Caki2 (cell line): Measurements from ENCODE around the gene AGPAT2. TPM values are rescaled to one million over a fixed set of nuclear protein-coding genes. Genes with fewer than 3 reads are reported as not detected.

ENCODE experiments used
- DNase-seq: peaks from one replicate; pipeline ENCODE4 v3.0.0-alpha.2; 2015; ENCODE audit warnings: low read depth
- in situ Hi-C: cut with HindIII; loops from 2 replicates; pipeline ENCODE4 v1.10.0; 2016; ENCODE audit warnings: low sequenced_read_pairs, low pct_unique_long_range_greater_than_20kb, mixed read lengths
- total RNA-seq: library from RNA; depleted of rRNA; stranded (reverse); fragments of >200 nt; shearing (Covaris generic); gene quantifications from 2 replicates; pipeline ENCODE4 v1.2.3, GENCODE V29; 2014; ENCODE audit warnings: low replicate concordance; rRNA removed

The AGPAT2 gene
- total RNA-seq, 1 experiment from 2014 or later: 94.5 TPM

- no peak for DNase-seq
- in situ Hi-C loops: no loop called here
Observed at GRCh38 chr9:136626066-136626725, 61.1 kb downstream of the AGPAT2 start.

GRCh38 chr9:136625101-136626065, 61.9 kb downstream of the AGPAT2 start:
- DNase-seq: peak; percentile 69
- in situ Hi-C loops: no loop called here

GRCh38 chr9:136624184-136624951, 62.9 kb downstream of the AGPAT2 start:
- in situ Hi-C loops: no loop called here
- DNase-seq: no peak

GRCh38 chr9:136623842-136624183, 63.4 kb downstream of the AGPAT2 start:
- DNase-seq: no peak
- in situ Hi-C loops: no loop called here

Other genes with a start within 250 kb of the AGPAT2 start
- 6.3 and 7.7 TPM in 2 replicates for gene INPP5E, start 247.6 kb downstream of the AGPAT2 start, total RNA-seq
- 4.4 and 5.4 TPM in 2 replicates for gene SEC16A, start 204.4 kb downstream of the AGPAT2 start, total RNA-seq
- gene NOTCH1, start 141.4 kb downstream of the AGPAT2 start, total RNA-seq: 7.2 and 7.9 TPM in 2 replicates
- 51.4 and 58.6 TPM in 2 replicates for gene EGFL7, start 24.5 kb downstream of the AGPAT2 start, total RNA-seq
- gene DIPK1B, start 25.1 kb upstream of the AGPAT2 start, total RNA-seq: 12.5 and 19.5 TPM in 2 replicates
- not detected in 2 replicates for gene LCN10, start 55.5 kb upstream of the AGPAT2 start, total RNA-seq
- gene LCN6, start 61.1 kb upstream of the AGPAT2 start, total RNA-seq: not detected in 2 replicates
- not detected in 2 replicates for gene LCN8, start 70.8 kb upstream of the AGPAT2 start, total RNA-seq
- not detected in 2 replicates for gene LCN15, start 77.1 kb upstream of the AGPAT2 start, total RNA-seq
- 230 and 313 TPM in 2 replicates for gene TMEM141, start 103.9 kb upstream of the AGPAT2 start, total RNA-seq
- gene CCDC183, start 108.9 kb upstream of the AGPAT2 start, total RNA-seq: 1.1 TPM in 1 of 2 replicates, not detected in the other
- gene RABL6, start 120.5 kb upstream of the AGPAT2 start, total RNA-seq: 103 and 104 TPM in 2 replicates
- gene AJM1, start 155.0 kb upstream of the AGPAT2 start, total RNA-seq: 1.3 and 1.7 TPM in 2 replicates
- 125 and 127 TPM in 2 replicates for gene PHPT1, start 162.0 kb upstream of the AGPAT2 start, total RNA-seq
- 0.17 TPM in 2 replicates for gene MAMDC4, start 164.9 kb upstream of the AGPAT2 start, total RNA-seq
- 460 and 494 TPM in 2 replicates for gene EDF1, start 178.9 kb upstream of the AGPAT2 start, total RNA-seq
- gene TRAF2, start 199.1 kb upstream of the AGPAT2 start, total RNA-seq: 61.9 and 67.0 TPM in 2 replicates